ENCODE measurements around the gene PSMC2. TPM values are rescaled to one million over a fixed set of nuclear protein-coding genes. Genes with fewer than 3 reads are reported as not detected.
A peak's percentile ranks its signal among the peaks of the same experiment; 100 is the strongest.

Gene PSMC2
- total and polyA plus RNA-seq, 4 donors = 92.2 to 158 (median 97.1) TPM

- under 1% methylated on average over 26 of the region's 26 CpGs for WGBS
- H3K9ac ChIP-seq (ENCODE audit: low read depth in 1 of 2, low read length in 2 of 2) = peak overlapping the region; percentile 51 to 95
- TF ChIP-seq CTCF (IDR thresholded peaks at IDR 0.05; ENCODE audit: low read depth, low read length, missing input control) = no peak
- TF ChIP-seq ATF3 (IDR thresholded peaks at IDR 0.05) = no peak
- no peak for TF ChIP-seq RXRA (IDR thresholded peaks at IDR 0.05)
- H3K4me1 ChIP-seq (ENCODE audit: control insufficient read depth in 4 of 4, insufficient read depth in 4 of 4, low read length in 3 of 4) = peaks cover 5 to 28% (median 18%) of the 10 kb centered on the region in 4 donors
- peak overlapping the region; percentile 86 to 100 (median 98) for H3K4me3 ChIP-seq (ENCODE audit: low read depth in 1 of 3, low read length in 3 of 3)
- peak overlapping the region; percentile 79 to 87 for H3K27ac ChIP-seq (ENCODE audit: low read depth in 1 of 2, low read length in 2 of 2)
- H3K9me3 ChIP-seq (ENCODE audit: control insufficient read depth in 4 of 4, low read length in 3 of 4) = no peaks in the 10 kb centered on the region
- DNase-seq (ENCODE audit: low spot score) = no peak
- H3K27me3 ChIP-seq (ENCODE audit: control insufficient read depth in 4 of 4, insufficient read depth in 4 of 4, low read length in 3 of 4) = no peaks in the 10 kb centered on the region
- peaks cover 0 to 17% (median 11%) of the 10 kb centered on the region in 4 donors for H3K36me3 ChIP-seq (ENCODE audit: control insufficient read depth in 4 of 4, insufficient read depth in 3 of 4, low read depth in 1 of 4, low read length in 3 of 4)
Measured at GRCh38 chr7:103343758-103344452, 3.5 kb upstream of the PSMC2 start.

- H3K4me1 ChIP-seq (ENCODE audit: control insufficient read depth in 4 of 4, insufficient read depth in 4 of 4, low read length in 3 of 4) = peaks cover 8 to 34% (median 25%) of the 10 kb centered on the region in 4 donors
Measured at GRCh38 chr7:103344453-103345149, 2.8 kb upstream of the PSMC2 start, which contains the start of gene DNAJC2. TSS of gene DNAJC2 (minus strand) at chr7:103344767. CDS start at chr7:103344622, 145 bp downstream.

More at GRCh38 chr7:103344453-103345149, 2.8 kb upstream of the PSMC2 start, which contains the start of gene DNAJC2:
- peak; percentile 82 for DNase-seq (ENCODE audit: low spot score)
- Histone ChIP-seq H3K36me3 (ENCODE audit: control insufficient read depth in 4 of 4, insufficient read depth in 3 of 4, low read depth in 1 of 4, low read length in 3 of 4) (peaks cover 0 to 19% (median 9%) of the 10 kb centered on the region in 4 donors), H3K27me3 (ENCODE audit: control insufficient read depth in 4 of 4, insufficient read depth in 4 of 4, low read length in 3 of 4) (no peaks in the 10 kb centered on the region), H3K9me3 (ENCODE audit: control insufficient read depth in 4 of 4, low read length in 3 of 4) (no peaks in the 10 kb centered on the region), H3K9ac (ENCODE audit: low read depth in 1 of 2, low read length in 2 of 2) (peak within 1 kb of the TSS; percentile 51 to 95), H3K27ac (ENCODE audit: low read depth in 1 of 2, low read length in 2 of 2) (peak within 1 kb of the TSS; percentile 79 to 87), H3K4me3 (ENCODE audit: low read depth in 1 of 3, low read length in 3 of 3) (peak within 1 kb of the TSS; percentile 86 to 100 (median 98))
- 8% methylated on average over 43 of the region's 43 CpGs for WGBS
- TF ChIP-seq NR2F2 (IDR thresholded peaks at IDR 0.05) (peak; percentile 28), YY1 (IDR thresholded peaks at IDR 0.05) (peak; percentile 82), REST (IDR thresholded peaks at IDR 0.05) (peak; percentile 58), GABPA (IDR thresholded peaks at IDR 0.05 in 1 of 2, conservative IDR thresholded peaks at IDR 0.05 in 1 of 2) (peak; percentile 93 to 96), HNF4G (IDR thresholded peaks at IDR 0.05) (no peak), ATF3 (IDR thresholded peaks at IDR 0.05) (no peak), ZBTB33 (IDR thresholded peaks at IDR 0.05) (peak; percentile 42), FOXA1 (IDR thresholded peaks at IDR 0.05) (no peak), RXRA (IDR thresholded peaks at IDR 0.05) (no peak), TAF1 (conservative IDR thresholded peaks at IDR 0.05) (peak; percentile 54), EGR1 (IDR thresholded peaks at IDR 0.05; ENCODE audit: low read depth in 2 of 2) (peak; percentile 91 to 96), HNF4A (conservative IDR thresholded peaks at IDR 0.05) (peak in 1 of 2 donors; percentile 28), RAD21 (IDR thresholded peaks at IDR 0.05) (peak; percentile 45 to 46), MAX (IDR thresholded peaks at IDR 0.05) (peak; percentile 90), JUND (IDR thresholded peaks at IDR 0.05) (peak in 1 of 2 donors; percentile 19), SP1 (IDR thresholded peaks at IDR 0.05) (peak; percentile 43)
